HEK293T (cell line): ENCODE results near the gene NFU1.

Source experiments
- CTCF ChIA-PET: fragments of 350-600 bp; formaldehyde crosslinking; extraction: SDS; loops from one replicate; lab custom pipeline; 2021; ENCODE audit warnings: antibody characterized with exemption, inconsistent platforms; lab: Yijun Ruan, JAX
- POLR2A ChIA-PET: fragments of 350-600 bp; formaldehyde crosslinking; extraction: SDS; loops from one replicate; lab custom pipeline; 2020; ENCODE audit warnings: antibody characterized with exemption, inconsistent platforms; lab: Yijun Ruan, JAX
- DNase-seq: peaks from one replicate; pipeline ENCODE4 v3.0.0; 2012; ENCODE audit warnings: mixed read lengths; ENCODE audit errors: extremely low spot score
- ARNT ChIP-seq: fragments of 450-650 bp; IDR thresholded peaks from 2 replicates; pipeline ENCODE4 v1.6.1; 2017; ENCODE audit warnings: mild to moderate bottlenecking
- BHLHE40 ChIP-seq: fragments of 450-650 bp; IDR thresholded peaks from 2 replicates; pipeline ENCODE4 v1.6.1; 2016; ENCODE audit warnings: mild to moderate bottlenecking, moderate library complexity, borderline replicate concordance
- CTBP1 ChIP-seq: fragments of 450-650 bp; IDR thresholded peaks from 2 replicates; pipeline ENCODE4 v1.6.1; 2016; ENCODE audit warnings: borderline replicate concordance
- ELF4 ChIP-seq: fragments of 450-650 bp; IDR thresholded peaks from 2 replicates; pipeline ENCODE4 v1.6.1; 2017; ENCODE audit warnings: antibody characterized with exemption
- FOXA1 ChIP-seq: fragments of 450-650 bp; IDR thresholded peaks from 2 replicates; pipeline ENCODE4 v1.6.1; 2016; ENCODE audit warnings: mild to moderate bottlenecking
- FOXK2 ChIP-seq: fragments of 450-650 bp; IDR thresholded peaks from 2 replicates; pipeline ENCODE4 v1.6.1; 2016; ENCODE audit warnings: mild to moderate bottlenecking
- FOXM1 ChIP-seq: fragments of 450-650 bp; IDR thresholded peaks from 2 replicates; pipeline ENCODE4 v1.6.1; 2017; ENCODE audit warnings: mild to moderate bottlenecking, borderline replicate concordance
- HDGF ChIP-seq: fragments of 450-650 bp; IDR thresholded peaks from 2 replicates; pipeline ENCODE4 v1.6.1; 2017; ENCODE audit warnings: antibody characterized with exemption, borderline replicate concordance
- L3MBTL2 ChIP-seq: fragments of 450-650 bp; conservative IDR thresholded peaks from 2 replicates; pipeline ENCODE4 v1.6.1; 2016; ENCODE audit warnings: mild to moderate bottlenecking
- LEF1 ChIP-seq: fragments of 450-650 bp; IDR thresholded peaks from 2 replicates; pipeline ENCODE4 v1.6.1; 2017; ENCODE audit warnings: mild to moderate bottlenecking, borderline replicate concordance
- NFRKB ChIP-seq: fragments of 450-650 bp; IDR thresholded peaks from 2 replicates; pipeline ENCODE4 v1.6.1; 2016; ENCODE audit warnings: mild to moderate bottlenecking, moderate library complexity
- PKNOX1 ChIP-seq: fragments of 450-650 bp; IDR thresholded peaks from 2 replicates; pipeline ENCODE4 v1.6.1; 2016
- SP1 ChIP-seq: fragments of 450-650 bp; IDR thresholded peaks from 2 replicates; pipeline ENCODE4 v1.6.1; 2017
- SUZ12 ChIP-seq: fragments of 450-650 bp; IDR thresholded peaks from 2 replicates; pipeline ENCODE4 v1.6.1; 2016; ENCODE audit warnings: mild to moderate bottlenecking
- TARDBP ChIP-seq: fragments of 450-650 bp; IDR thresholded peaks from 2 replicates; pipeline ENCODE4 v1.6.1; 2016
- ZNF384 ChIP-seq: fragments of 450-650 bp; IDR thresholded peaks from 2 replicates; pipeline ENCODE4 v1.6.1; 2016

The NFU1 gene

DNA sequence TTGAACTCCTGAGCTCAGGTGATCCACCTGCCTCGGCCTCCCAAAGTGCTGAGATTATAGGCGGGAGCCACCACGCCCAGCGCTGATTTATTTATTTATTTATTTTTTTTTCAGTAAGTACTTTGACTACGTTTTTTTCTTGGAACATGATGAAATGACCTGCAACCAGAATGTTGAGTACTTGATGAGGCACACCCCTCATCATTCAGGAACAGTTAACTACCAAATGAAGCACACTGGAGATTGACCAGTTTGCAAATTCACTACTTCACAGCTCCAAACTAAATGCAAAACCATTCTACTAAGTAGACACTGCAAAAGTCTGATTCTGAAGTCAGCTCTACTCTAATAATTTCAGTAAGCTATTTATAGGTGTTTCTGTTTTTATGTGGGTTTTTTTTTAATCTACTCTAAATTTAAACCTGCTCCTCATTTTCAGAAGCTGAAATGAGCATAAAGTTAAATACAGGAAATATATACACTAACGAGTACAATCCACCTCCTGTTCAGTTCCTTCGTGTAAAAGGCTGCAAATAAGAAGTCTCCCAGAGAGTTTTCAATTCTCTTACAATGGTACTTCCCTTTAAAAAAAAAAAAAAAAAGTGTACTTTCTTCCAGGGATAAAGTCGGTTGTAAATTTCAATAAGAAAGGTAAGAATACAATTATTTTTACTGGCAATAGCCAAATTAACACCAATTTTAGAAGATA, 51.6 kb downstream of the NFU1 start:
- CTCF ChIA-PET = no interaction called here

DNA sequence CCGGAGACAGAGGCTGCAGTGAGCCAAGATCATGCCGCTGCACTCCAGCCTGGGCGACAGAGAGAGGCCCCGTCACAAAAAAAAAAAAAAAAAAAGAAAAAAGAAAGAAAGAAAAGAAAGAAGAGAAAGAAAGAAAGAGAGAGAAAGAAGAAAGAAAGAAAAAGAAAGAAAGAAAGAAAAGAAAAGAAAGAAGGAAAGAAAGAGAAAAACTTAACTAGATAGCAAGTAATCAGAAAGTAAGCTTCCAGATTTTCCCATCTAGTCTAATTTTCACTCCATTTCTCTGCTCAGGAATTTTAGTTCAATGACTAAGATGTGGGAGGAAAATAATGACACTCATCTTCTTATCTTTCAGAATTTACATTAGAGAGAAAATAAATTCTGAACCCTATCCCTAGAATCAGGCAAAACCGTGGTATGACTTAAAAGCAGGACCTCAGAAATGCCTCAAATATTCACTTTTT, 52.6 kb downstream of the NFU1 start:
- ChIA-PET CTCF (interaction anchor here (0.7 to 1.0 kb wide), 2 partner anchors 340 to 673 kb away, joined by 3 read pairs; no protein-coding TSS in a partner anchor), POLR2A (no interaction called here)
- TF ChIP-seq BHLHE40 (no peak), FOXA1 (no peak), HDGF (no peak), ELF4 (no peak), ARNT (no peak), FOXK2 (no peak), PKNOX1 (no peak), SUZ12 (no peak), LEF1 (no peak), FOXM1 (no peak), CTBP1 (no peak), L3MBTL2 (no peak), TARDBP (no peak), ZNF384 (no peak), SP1 (no peak), NFRKB (no peak)
- no peak for DNase-seq

More for the DNA sequence above, 51.6 kb downstream of the NFU1 start:
- TF ChIP-seq ZNF384 = peak; percentile 74
- no peak for TF ChIP-seq FOXA1
- no peak for DNase-seq
- POLR2A ChIA-PET = interaction anchor here (1.2 kb wide), 1 partner anchor 51 kb away, joined by 4 read pairs; the partner anchor contains the start of gene NFU1

- no peak for TF ChIP-seq NFRKB
- TF ChIP-seq SP1 = no peak
- TF ChIP-seq FOXK2 = no peak
- no peak for TF ChIP-seq TARDBP
- no peak for TF ChIP-seq BHLHE40
- TF ChIP-seq CTBP1 = no peak
- TF ChIP-seq HDGF = no peak
- no peak for TF ChIP-seq SUZ12
- TF ChIP-seq FOXA1 = no peak
- no peak for TF ChIP-seq ZNF384
- TF ChIP-seq LEF1 = no peak
- no peak for TF ChIP-seq PKNOX1
- TF ChIP-seq ELF4 = no peak
- no peak for TF ChIP-seq L3MBTL2
- TF ChIP-seq FOXM1 = no peak
- no peak for TF ChIP-seq ARNT
- ChIA-PET POLR2A (no interaction called here), CTCF (no interaction called here)
- no peak for DNase-seq
Observed at GRCh38 chr2:69383176-69383812, 53.9 kb downstream of the NFU1 start.

DNA sequence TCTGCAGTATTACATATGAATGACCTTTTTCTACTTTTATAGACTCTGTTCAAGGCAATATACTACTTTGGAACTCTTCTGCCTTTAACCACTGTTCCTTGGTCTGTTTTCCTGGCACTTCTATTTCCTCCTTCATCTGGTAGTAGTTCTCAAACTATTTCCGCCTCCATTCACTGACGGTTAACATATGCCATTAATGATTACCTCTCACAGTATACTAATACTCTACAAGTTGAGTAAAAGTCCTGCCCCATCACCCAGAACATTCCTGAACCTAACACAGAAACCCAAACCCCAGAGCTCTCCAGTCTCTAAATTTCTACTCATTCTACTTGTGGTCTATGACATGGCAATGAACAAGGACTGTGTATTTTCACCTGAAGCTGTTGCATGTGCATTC, 54.7 kb downstream of the NFU1 start:
- no peak for TF ChIP-seq FOXM1
- TF ChIP-seq BHLHE40 = no peak
- no peak for TF ChIP-seq TARDBP
- no peak for TF ChIP-seq NFRKB
- no peak for DNase-seq
- CTCF ChIA-PET = no interaction called here
- POLR2A ChIA-PET = no interaction called here

- TF ChIP-seq FOXK2 (no peak), ZNF384 (peak; percentile 46; the same call in 1 of the 2 replicates)
- ChIA-PET CTCF (no interaction called here), POLR2A (interaction anchor here (0.8 kb wide), 1 partner anchor 56 kb away, joined by 3 read pairs; no protein-coding TSS in a partner anchor)
- no peak for DNase-seq
Observed at GRCh38 chr2:69381337-69381737, 55.9 kb downstream of the NFU1 start.

DNA sequence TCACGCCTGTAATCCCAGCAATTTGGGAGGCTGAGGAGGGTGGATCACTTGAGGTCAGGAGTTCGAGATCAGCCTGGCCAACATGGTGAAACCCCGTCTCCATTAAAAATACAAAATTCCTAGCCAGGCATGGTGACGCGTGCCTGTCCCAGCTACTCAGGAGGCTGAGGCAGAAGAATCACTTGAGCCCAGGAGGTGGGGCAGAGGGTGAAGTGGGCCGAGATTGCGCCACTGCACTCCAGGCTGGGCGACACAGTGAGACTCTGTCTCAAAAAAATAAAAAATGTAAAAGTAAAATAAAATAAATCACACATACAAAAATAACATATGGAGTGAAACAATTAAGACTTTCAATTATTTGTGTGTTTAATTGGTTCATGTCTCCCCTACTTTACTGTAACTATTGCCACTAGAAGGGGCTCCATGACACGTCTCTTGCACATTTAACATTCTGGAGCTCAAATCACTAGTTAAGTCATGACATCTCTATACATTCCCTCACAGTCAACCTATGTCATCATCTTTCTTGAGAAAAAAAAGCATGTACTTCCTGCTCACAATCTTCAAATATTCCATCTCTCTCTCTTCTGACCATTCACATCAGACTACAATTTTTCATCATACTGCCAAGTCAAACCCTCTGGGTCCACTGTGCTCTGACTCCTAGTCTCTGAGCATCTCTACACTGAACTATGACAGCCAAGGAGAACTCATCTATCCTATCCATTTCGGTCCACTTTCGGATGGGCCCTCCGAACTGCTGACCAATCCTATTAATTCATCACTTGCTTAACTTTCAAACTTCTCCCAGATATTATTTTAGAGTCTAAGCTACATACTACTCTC, 56.9 kb downstream of the NFU1 start:
- CTCF ChIA-PET = interaction anchor here (1.3 kb wide), 1 partner anchor 345 kb away, joined by 4 read pairs; no protein-coding TSS in a partner anchor

More for the DNA sequence above, 56.9 kb downstream of the NFU1 start:
- DNase-seq = no peak
- POLR2A ChIA-PET = interaction anchor here (0.6 to 0.8 kb wide), 2 partner anchors 57 to 1171 kb away, joined by 3 to 4 read pairs; no protein-coding TSS in a partner anchor
- TF ChIP-seq LEF1 = no peak
- TF ChIP-seq NFRKB = no peak
- TF ChIP-seq ARNT = no peak
- TF ChIP-seq SP1 = no peak
- TF ChIP-seq TARDBP = no peak
- TF ChIP-seq CTBP1 = no peak
- TF ChIP-seq FOXM1 = no peak
- TF ChIP-seq SUZ12 = no peak
- TF ChIP-seq FOXA1 = no peak
- no peak for TF ChIP-seq L3MBTL2
- TF ChIP-seq FOXK2 = no peak
- TF ChIP-seq BHLHE40 = no peak
- TF ChIP-seq ELF4 = no peak
- no peak for TF ChIP-seq PKNOX1
- no peak for TF ChIP-seq HDGF
- no peak for TF ChIP-seq ZNF384
